Pulmonary artery endothelial cell (primary cell): ENCODE data around the gene ARX. TPM values are rescaled to one million over a fixed set of nuclear protein-coding genes. Genes with fewer than 3 reads are reported as not detected.

Experiments
- DNase-seq: peaks from one replicate; pipeline ENCODE4 v3.0.0-alpha.2; 2011; ENCODE audit warnings: low read depth, low spot score
- total RNA-seq: library from RNA; depleted of rRNA; stranded (reverse); fragments of >200 nt; gene quantifications from 2 replicates; pipeline ENCODE4 v1.2.3, GENCODE V29; 2014

ARX gene
- total RNA-seq, 1 donor from 2014 or later: not detected

DNA sequence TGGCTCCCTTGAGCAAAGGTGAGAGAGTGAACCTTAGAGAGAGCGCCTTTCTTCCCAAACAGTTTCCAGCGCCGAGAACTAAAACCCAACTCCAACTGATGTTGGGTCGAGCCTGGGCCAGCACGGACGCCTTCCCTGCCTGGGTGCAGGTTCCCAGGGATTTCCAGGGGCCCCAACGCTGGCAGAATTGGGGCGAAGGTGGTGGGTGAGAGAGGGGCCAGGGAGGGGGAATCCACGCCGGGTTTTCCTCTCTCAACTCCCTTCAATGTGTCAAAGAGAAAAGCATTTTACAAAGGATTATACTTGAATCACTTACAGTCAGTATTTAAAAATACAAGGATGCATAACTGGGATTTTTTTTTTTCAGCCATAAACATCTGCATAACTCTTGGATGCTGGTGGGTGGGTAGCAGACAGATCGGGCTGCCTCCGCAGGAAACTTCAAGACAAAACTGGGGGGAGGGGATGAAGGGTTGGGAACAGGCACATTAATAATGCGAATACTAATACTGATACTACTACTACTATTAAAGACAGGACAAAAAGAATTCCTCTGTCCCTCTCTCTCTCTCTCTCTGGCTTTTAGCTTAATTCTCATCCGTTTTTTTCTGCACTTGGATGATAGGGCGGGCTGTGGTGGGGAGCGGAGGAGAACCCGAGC lies 1.3 kb upstream of the ARX start:
- DNase-seq: no peak

DNA sequence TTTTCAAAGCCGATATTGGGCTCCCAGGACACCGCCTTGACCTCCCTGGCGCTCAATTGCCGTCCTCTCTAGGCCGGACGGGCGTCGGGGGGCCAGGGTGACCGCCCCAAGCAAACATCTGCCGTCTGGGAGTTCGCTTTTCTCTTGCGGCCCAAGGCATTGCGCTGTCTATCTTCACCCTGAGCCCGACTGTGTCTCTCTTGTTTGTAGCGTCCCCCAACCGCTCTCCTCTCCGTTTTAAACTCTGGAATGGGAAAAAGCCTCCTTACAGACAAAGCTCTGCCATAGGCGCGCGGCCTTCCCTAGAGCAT lies 551 bp upstream of the ARX start:
- no peak for DNase-seq

DNA sequence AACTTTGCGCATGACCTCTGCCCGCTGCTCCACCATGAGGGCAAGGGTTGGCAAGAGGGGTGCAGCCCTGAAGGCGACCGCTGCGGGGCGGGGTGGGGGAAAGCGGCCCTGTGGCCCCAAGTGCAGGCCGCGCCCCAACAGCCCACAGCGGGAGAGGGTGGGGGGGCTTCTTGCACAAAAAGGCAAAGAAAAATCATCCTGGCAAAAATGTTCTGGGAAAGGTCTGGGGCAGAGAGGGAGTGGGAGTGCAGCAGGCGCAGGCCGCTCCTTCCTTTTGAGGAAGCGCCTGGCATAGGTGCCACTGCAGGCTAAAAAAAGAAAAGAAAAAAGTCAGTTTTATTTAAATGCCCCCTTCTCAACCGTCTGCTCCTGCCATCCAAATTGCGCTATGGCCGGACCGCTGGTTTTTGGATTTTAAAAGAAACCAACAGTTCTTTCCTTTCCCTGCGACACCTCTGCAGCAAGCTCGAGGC lies 1.4 kb downstream of the ARX start:
- DNase-seq: no peak

DNA sequence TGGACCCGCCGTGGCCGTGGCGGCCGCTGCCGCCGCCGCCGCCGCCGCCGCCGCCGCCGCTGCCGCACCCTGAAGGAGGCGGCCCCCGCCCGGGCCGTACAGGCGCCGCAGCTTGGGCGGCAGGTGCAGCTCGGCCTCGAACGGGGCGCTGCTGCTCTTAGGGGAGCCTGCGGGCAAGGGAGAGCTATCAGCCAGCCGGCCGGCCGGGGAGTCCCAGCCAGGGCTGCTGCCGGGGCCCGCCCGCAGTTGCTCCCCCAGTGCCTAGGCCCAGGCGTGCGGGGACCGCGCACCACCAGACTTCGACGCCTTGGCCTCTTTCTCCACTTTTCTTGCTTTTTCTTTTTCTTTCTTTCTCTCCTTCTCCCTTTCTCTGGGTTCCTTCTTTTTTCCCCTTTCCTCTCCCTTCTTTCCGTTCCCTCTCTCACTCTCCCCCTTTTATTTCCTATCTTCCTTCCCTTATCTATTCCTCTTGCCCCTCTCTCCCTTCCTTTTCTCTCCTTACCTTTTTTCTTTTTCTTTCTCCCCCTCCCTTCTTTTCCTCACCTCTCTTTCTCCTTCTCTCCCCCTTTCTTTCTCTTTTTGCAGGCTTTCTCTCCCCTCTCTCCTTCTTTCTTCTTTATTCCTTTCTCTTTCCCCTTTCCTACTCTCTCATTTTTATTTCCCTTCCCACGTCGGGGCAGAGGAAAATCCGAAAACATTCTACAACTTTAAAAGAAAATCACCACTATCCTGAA lies 2.0 kb downstream of the ARX start:
- no peak for DNase-seq

DNA sequence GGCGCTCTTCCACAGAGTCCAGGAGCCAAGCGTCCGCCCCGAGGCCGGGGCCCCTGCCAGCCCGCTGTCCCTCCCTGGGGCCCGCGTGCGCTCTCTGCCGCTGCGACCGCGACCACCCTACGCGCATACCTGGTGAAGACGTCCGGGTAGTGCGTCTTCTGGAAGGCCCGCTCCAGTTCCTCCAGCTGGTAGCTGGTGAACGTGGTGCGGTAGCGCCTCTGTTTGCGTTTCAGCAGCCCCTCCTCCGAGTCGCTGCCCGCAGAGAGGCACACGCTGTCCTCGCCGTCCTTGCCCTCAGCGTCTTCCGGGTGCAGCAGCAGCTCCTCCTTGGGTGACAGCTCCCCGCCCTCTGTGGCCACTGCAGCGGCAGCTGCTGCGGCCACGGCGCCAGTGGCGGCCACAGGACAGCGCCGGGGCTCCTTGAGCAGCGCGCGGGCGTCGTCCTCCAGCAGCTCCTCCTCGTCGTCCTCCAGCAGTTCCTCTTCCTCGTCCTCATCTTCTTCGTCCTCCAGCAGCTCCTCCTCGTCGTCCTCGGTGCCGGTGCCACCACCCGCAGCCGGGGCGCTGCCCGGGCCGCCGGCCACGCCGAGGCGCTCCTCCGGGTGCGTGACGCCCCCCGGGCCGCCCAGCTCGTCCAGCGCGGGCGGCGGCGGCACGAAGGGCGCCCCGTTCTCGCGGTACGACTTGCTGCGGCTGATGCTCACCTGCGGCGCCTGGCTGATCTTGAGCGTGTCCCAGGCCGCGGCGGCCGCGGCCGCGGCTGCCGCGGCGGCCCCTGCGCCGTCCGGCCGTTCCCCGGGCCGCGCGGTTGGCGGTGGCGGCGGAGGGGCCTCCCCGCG lies 2.8 kb downstream of the ARX start:
- no peak for DNase-seq

DNA sequence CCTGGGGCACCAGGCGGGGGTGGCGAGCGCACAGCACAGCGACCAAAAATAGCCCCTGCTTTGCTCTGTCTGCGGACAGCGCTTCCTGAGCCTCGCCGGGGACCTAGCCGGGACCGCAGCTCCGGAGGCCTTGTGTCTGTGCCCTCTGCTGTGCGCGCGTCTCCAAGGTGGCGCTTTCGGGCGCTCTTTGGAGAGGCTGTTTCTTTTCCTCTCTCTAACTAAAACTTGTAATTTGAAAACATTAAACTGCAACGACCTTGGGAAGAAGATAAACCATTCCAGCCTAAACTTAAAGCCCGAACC lies 3.4 kb downstream of the ARX start:
- no peak for DNase-seq

DNA sequence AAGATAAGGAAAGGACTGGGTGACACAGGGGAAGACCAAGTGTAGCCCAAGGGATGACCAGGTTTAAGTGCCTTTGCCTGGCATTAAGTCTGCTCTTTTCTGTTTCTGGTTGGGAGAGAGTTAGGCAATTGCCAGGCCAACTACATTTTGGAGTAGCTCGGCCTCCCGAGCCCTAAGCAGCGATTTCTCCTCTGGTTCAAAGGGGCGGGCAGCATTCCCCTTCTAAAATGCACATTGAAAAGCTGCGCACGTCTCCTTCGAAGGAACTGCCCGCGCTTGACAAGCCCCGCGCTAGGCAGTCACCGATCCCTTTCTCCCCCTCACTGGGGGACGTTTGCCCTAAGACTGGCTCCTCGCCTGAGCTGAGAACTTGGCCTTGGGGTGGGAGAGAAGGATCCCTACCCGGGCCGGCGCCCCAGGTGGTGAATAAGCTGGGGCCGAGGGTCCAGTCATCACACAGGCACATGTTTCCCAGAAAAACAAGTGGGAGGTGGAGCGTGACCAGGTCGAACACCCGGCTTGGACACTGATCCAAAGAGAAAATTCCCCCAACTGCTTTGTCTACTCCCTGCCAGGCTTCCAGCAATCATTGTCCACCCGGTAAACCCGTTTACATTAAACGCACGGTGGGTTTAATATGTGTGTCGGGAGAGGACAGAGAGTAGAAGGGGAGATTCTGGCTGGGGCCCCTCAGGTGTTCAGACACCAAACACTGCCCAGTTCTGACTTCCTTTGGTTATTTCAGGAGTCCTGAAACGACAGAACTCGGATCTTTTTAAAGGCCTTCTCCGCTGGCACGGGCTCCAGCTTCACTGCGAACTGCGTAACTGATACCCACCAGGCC lies 4.0 kb downstream of the ARX start:
- DNase-seq: no peak

DNA sequence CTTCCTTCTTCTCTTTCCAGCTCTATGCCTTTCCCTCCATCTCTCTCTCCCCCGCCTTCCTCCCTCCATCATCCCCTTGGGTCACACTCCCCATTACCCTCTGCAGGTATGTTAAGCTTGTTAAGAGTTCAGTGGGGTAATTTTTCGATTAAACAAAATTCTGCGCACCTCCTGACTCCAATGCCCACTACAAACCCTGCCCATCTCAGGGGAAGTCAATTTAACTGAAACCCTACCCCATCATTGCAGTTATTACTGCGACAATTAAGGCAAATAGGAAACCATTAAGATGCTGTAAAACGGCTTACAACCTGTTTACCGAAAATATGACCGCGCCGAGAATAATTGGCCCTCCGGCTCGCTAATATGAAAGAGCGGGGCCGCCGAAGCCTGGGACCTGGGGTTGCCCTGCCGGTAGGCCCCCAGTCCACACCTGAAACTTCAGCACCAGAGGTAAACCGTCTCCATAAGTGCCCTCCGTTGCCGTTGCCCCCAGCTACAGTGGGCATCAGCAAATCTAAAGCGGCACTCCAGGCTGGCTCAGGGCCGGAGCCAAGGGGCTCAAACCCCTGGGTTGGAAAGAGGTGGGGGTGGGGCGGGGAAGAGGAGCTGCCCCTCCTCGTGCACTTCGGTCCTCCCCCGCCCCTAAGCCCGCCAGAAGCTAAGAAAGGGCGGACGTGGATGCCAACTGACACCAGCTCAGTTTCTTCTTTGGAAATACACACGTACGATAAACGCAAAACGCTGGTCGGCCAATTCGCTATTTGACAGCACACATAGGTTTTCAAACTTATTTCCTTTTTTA lies 4.8 kb downstream of the ARX start:
- no peak for DNase-seq

DNA sequence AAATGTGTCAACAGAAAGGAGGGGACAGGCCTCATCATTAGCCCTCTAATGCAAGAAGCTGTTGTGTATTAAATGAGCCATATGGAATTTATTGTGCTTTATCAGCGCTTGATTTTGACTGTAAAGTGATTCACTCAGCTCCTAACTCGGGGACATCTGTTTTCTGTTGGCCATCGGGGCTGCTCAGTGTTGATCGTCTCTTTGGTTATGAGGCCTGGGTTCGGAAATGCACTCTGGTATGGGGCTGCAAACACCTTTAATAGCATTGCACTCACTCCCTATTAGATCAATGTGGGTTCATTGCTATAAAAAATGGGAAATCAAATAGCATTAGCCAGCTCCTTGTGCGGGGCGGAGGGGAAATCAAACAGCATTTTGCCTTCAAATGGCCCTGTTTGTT lies 6.4 kb downstream of the ARX start:
- DNase-seq: no peak

DNA sequence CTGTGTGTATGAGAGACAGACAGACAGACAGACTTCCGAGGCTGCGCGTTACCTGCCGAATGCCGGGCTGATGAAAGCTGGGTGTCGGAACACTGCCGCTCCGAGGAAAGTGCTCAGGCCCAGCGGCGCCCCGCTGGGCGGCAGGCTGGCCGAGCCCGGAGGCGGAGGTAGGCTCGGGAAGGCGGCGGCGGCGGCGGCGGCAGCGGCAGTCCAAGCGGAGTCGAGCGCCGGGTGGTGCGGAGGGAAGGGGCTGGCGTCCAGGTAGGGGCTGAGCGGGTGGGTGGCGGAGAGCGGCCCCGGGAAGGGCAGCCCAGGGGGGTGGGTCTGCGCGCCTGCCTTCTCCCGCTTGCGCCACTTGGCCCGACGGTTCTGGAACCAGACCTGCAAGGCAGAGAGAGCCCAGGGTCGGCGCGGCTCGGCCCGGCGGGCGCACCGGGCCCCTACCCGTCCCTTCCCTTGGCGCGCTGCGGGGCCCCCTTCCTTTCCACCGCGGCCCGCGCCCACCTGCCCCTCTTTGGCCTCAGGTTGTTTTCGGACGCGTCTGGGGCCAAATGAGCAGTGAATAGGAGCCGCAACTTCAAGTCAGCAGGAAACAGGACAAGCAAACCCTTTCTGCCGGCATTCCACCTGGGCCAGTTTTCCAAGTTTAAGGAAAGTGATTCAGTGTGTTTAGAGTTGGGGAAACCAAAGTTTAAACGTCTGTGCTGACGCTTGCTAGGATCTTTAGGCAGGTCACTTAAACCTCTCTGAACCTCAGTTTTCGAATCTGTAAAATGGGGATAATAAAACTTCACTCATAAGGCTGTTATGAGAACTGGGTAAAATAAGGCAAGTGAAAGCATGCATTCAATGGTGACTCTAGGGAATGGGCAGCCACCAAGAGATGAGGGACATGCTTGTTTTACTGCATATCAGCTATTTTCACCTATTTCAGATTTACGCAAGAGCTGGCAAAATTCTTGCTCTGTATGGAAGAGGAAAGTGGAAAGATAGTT lies 8.4 kb downstream of the ARX start:
- no peak for DNase-seq

DNA sequence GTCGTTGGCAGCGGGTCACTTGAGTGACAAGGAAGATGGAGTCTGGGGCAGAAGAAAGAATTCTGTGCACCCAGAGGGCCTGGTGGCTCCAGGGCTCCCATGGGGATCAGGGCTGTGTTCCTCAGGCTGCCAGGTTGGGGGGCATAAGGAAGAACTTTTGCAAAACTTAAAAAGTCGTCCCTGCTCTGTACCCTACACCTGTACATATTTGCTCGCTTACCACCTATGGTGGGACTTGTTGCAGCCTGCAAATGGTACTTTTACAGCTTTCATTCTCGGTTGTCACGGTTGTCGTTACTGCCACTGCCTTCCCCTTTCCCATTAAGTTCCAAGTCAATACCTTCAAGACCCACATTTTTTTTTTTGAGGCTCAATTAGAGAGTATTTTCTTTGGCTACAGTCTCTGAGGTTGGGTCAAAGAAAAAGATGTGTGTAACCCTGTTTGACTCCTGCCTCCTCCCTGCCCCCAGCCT lies 9.1 kb downstream of the ARX start:
- DNase-seq: no peak

DNA sequence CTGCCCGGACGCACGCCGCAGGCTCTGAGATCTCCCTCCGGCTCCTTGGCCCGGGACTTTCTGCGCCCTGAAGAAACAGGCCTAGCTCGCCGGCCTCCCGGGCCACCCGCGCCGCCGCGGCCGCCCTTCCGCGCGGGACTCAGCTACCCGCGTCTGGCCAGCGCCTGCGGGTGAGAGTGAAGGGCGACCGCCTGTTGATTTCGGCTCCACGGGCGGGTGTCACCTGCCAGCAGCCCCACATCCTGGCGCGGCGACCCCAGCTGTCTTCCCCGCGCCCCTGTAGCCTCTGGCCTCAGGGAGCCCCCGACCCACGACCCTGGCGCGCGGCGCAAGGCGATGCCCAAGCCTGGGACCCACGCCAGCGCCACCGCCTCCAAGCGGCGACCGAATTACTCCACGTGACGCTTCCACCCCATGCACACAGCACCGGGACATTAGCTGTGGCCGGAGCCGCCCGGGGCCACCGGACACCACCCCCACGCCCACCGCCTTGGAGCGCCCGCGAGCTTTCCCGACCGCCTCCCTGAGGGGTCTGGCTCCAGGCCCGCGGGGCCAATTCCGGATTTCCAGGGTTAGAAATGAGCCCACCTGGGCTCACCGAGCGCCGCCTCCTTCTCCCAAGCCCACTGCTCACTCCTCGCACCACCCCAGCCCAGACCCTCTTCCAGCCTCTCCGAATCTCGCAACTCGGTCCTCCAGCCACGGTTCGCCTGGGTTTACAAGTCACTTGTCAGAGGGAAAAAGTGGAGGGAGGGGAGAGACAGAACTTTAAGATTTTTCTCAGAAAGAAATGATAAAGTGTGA lies 10.2 kb downstream of the ARX start:
- DNase-seq: no peak

DNA sequence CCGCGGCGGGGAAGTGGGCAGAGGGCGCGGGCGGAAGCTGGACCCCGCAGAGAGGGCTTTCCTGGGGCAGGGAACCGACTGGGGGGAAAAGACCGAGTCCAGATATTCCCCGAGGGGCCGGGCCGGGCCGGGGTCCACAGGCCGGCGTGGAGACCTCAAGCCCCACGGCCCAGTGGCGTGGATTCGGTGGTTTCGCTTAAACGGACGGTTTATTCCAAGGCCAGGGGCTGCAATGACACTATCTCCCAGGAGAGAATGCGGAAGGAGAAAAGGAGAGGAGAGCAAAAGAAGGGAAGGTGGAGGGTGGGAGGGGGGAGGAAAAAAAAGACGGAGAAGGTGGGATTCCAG lies 10.8 kb downstream of the ARX start:
- no peak for DNase-seq

DNA sequence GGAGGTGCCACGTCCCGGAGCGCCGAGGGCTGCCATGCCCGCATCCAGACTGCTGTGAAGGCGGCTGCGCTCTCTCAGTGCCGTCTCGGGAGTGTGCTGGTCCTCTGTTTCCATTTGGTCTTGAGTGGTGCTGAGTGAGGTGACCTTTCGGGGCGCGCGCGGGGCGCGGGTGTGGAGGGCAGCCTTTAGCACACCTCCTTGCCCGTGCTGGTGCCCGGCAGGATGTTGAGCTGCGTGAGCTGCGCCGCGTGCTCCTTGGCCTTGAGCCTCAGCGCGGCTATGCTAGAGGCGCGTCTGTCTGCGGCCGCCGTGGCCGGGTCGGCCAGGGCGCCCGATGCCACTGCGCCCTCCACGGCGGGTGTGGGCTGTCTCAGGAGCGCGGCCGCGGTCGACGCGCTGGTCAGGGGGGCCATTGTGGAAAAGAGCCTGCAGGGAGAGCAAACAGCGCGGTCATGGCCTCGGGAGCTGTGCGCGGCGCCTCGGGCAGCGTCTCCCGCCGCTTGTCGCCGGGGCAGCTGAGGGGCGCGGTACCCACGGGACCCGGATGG lies 11.2 kb downstream of the ARX start:
- no peak for DNase-seq

DNA sequence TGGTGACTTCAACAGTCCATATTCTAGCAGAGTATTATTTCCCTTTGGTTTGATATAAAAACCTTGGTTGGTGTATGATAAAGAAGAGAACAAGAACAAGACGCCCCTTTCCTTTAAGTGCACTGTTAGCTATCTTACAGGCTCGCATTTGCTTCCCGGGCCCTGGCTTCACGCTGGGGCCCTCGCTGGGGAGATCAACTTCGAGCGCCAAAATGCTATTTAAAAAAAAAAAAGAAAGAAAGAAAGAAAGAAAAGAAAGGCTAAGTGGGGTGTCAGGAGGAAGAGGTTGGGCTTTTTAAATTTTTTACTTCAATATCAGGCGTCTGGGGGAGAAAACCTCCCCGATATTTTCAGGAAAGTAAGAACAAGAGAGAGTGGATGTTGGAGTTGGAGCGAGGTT lies 11.7 kb downstream of the ARX start:
- no peak for DNase-seq

DNA sequence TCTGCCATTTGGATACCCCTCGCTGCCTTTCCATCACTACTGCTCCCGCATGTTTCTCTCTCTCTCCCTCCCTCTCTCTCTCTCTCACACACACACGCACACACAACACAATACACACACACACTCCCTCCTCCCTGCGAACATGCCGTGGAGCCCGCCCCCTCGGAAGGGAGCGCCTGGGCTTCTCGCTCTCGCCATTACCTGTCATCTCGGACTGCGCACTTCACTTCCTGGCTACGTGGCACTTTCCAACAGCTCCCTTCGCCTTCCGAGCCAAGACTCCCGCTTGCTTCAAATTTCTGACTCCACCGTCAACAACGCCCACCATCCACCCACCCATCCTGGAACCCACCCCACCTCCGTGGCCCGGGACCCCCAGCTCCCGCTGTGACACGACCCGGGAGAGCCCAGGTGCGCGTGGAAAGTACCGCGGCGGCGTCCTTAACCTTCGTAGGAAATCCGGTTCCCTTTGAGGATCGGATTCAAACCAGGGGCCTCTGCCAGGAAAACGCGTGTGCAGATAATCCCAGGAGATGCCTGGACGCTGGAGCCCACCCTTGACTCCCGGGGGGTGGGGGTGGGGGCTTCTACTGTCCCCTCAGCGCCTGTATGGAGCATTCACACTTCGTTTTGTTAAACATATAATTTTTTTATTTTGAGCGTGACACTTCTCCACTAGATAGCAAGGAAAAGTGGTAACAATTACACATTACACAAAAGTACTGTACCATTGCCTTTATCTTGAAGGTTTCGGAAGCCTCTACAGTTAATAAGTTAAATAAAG lies 12.5 kb downstream of the ARX start:
- DNase-seq: no peak

DNA sequence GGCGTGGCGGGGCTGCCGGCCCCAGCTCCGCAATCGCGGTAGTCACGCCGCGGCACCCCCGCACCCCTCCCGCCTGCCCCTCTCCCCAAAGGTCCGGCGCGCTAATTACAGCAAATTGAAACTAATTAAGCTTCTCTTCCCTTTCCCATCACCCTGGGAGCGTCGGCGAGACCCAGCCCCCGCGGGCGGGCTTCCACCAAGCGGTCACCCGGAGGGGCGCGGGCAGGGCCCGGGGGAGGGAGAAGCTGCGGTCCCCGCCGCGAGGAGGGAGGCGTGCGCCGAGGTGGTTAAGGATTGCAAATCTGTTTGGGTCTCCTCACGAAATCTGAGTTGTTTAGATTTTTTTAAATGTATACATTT lies 13.1 kb downstream of the ARX start:
- DNase-seq: no peak
